ENCODE measurements around the gene KRT75. TPM values are rescaled to one million over a fixed set of nuclear protein-coding genes. Genes with fewer than 3 reads are reported as not detected.

The KRT75 gene
- polyA plus RNA-seq, 2 donors: 0.08 to 0.19 TPM

DNA sequence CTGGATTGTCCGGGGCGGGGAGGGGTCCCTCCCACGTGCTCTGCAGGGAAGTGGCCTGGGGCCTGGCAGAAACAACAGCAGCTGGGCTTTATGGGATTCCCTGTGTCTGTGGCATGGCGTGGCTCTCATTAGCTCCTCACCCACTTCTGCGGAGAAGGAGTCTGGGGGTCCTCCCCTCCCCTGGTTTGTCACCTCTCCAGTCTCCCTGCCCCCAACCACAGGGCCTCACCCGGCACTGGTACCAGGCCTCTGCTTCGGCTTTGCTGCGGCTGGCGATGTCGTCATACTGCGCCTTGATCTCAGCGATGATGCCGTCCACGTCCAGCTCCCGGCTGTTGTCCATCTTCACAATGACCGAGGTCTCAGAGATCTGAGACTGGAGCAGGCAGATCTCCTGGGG, 34.4 kb downstream of the KRT75 start:
- Histone ChIP-seq H3K9me3 (ENCODE audit: control insufficient read depth in 2 of 2, insufficient read depth in 1 of 2, low read depth in 1 of 2, low read length in 1 of 2) (no peaks in the 10 kb centered on the region), H3K36me3 (ENCODE audit: control insufficient read depth in 2 of 2, insufficient read depth in 2 of 2, low read length in 1 of 2) (no peaks in the 10 kb centered on the region), H3K27ac (ENCODE audit: low read depth in 2 of 2, low read length in 1 of 2) (no peak overlapping the region), H3K4me3 (ENCODE audit: low read depth in 1 of 2, low read length in 2 of 2) (no peak overlapping the region), H3K4me1 (ENCODE audit: control insufficient read depth in 2 of 2, insufficient read depth in 2 of 2, low read length in 1 of 2) (no peaks in the 10 kb centered on the region), H3K27me3 (ENCODE audit: control insufficient read depth in 1 of 2, insufficient read depth in 2 of 2, low read length in 2 of 2) (no peaks in the 10 kb centered on the region)
- 95% methylated on average over 16 of the region's 16 CpGs for WGBS, 2 donors

DNA sequence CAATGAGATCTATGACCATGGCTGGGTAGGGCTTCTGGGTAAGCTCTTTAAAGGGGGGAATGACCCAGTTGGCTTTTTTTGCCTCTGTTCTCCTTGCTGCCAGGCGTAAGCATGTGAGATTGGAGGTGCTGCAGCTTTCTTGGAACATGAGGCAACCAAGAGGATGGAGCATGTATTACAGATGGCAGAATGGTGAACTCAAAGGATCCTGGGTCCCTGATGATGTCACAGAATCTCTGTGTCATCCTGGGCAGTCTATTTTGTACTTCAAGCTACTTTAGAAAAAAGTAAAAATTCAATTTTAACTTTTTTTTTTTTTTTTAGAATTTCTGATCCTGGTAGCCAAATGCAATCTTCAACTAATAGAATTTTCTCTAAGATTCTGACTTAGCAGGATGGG, 36.0 kb downstream of the KRT75 start:
- WGBS, 2 donors: 76 to 86% methylated on average over 1 of the region's 1 CpG
- no peak overlapping the region for H3K4me3 ChIP-seq (ENCODE audit: low read depth in 1 of 2, low read length in 2 of 2)
- no peaks in the 10 kb centered on the region for H3K27me3 ChIP-seq (ENCODE audit: control insufficient read depth in 1 of 2, insufficient read depth in 2 of 2, low read length in 2 of 2)
- no peak overlapping the region for H3K27ac ChIP-seq (ENCODE audit: low read depth in 2 of 2, low read length in 1 of 2)
- no peaks in the 10 kb centered on the region for H3K4me1 ChIP-seq (ENCODE audit: control insufficient read depth in 2 of 2, insufficient read depth in 2 of 2, low read length in 1 of 2)
- no peaks in the 10 kb centered on the region for H3K9me3 ChIP-seq (ENCODE audit: control insufficient read depth in 2 of 2, insufficient read depth in 1 of 2, low read depth in 1 of 2, low read length in 1 of 2)
- H3K36me3 ChIP-seq (ENCODE audit: control insufficient read depth in 2 of 2, insufficient read depth in 2 of 2, low read length in 1 of 2): no peaks in the 10 kb centered on the region

DNA sequence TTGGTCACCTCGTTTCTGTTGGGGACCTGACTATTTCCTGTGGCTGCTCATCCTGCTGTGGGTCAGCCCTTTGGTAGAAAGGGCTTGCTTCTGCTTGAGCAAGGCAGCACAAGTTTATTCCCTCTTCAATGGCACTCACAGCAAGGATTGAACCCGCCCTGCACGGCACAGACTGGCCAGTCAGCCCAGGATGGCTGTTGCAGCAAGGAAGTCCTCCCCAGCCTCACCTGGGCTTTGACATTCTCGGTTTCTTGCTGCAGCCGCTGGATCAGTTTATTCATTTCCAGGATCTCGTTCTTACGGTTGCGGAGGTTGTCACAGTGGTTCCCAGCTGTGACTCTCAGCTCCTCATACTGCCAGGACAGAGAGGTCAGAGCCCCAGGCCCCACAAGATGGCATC, 37.5 kb downstream of the KRT75 start:
- 85 to 88% methylated on average over 8 of the region's 8 CpGs for WGBS, 2 donors
- Histone ChIP-seq H3K9me3 (ENCODE audit: control insufficient read depth in 2 of 2, insufficient read depth in 1 of 2, low read depth in 1 of 2, low read length in 1 of 2) (no peaks in the 10 kb centered on the region), H3K36me3 (ENCODE audit: control insufficient read depth in 2 of 2, insufficient read depth in 2 of 2, low read length in 1 of 2) (no peaks in the 10 kb centered on the region), H3K4me1 (ENCODE audit: control insufficient read depth in 2 of 2, insufficient read depth in 2 of 2, low read length in 1 of 2) (peaks cover 0 to 2% of the 10 kb centered on the region in 2 donors), H3K4me3 (ENCODE audit: low read depth in 1 of 2, low read length in 2 of 2) (no peak overlapping the region), H3K27ac (ENCODE audit: low read depth in 2 of 2, low read length in 1 of 2) (no peak overlapping the region), H3K27me3 (ENCODE audit: control insufficient read depth in 1 of 2, insufficient read depth in 2 of 2, low read length in 2 of 2) (no peaks in the 10 kb centered on the region)

DNA sequence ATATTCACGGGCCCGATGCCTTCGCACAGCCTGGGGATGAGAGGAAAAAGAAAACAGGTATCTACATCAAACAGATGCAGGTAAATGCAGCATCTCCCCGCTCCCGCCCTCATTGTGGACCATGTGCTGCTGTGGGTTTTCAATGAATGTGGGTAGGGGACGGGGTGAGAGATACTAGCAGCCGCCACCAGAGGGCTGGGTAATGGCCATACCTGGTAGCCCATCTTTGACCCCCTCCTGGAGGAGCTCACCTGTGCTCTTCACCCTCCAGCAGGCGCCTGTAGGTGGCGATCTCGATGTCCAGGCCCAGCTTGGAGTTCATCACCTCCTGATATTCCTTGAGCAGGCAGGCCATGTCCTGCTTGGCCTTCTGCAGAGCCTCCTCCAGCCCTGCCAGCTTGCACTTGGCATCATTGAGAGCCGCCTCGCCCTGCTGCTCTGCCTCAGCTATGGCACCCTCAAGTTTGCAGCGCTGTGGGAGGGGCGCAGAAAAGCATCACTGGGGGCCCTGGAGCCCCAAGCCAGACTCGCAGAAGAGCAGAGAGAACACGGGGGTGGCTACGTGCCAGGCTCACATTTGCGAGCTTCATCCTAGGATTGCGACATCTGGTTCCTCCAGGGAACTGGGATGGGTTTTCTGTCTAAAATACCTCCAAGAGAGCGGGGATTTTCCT, 38.3 kb downstream of the KRT75 start:
- no peak overlapping the region for H3K4me3 ChIP-seq (ENCODE audit: low read depth in 1 of 2, low read length in 2 of 2)
- 55 to 60% methylated on average over 20 of the region's 20 CpGs for WGBS, 2 donors
- no peaks in the 10 kb centered on the region for H3K9me3 ChIP-seq (ENCODE audit: control insufficient read depth in 2 of 2, insufficient read depth in 1 of 2, low read depth in 1 of 2, low read length in 1 of 2)
- H3K27ac ChIP-seq (ENCODE audit: low read depth in 2 of 2, low read length in 1 of 2): no peak overlapping the region
- H3K4me1 ChIP-seq (ENCODE audit: control insufficient read depth in 2 of 2, insufficient read depth in 2 of 2, low read length in 1 of 2): peaks cover 0 to 9% of the 10 kb centered on the region in 2 donors
- H3K36me3 ChIP-seq (ENCODE audit: control insufficient read depth in 2 of 2, insufficient read depth in 2 of 2, low read length in 1 of 2): no peaks in the 10 kb centered on the region
- no peaks in the 10 kb centered on the region for H3K27me3 ChIP-seq (ENCODE audit: control insufficient read depth in 1 of 2, insufficient read depth in 2 of 2, low read length in 2 of 2)

DNA sequence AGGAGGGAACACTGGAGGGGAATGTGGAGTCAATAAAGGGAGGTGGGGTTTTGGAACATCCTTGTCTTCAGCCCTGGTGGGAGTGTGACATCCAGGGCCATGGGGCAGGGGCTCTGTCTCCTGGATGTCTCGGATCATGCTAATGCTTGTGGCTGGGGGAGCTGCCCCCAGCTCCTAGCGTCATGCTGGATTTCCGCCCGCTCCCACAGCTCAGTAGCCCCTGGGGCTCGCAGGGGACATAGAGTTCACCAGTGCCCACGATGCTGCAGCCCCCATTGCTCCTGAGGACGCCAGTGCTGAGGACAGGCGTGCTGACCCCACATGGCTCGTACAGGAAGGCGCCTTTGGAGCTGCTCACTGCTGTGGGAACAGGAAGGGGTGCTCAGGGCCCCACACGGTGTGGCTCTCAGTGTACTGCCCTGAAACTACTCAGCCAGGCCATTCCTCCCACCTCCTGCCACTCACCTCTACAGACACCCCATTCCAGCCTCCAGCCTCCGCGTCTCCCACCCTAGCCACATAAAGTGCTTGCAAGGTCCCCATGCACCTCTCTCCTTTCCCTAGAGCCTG, 39.2 kb downstream of the KRT75 start:
- no peaks in the 10 kb centered on the region for H3K9me3 ChIP-seq (ENCODE audit: control insufficient read depth in 2 of 2, insufficient read depth in 1 of 2, low read depth in 1 of 2, low read length in 1 of 2)
- no peak overlapping the region for H3K4me3 ChIP-seq (ENCODE audit: low read depth in 1 of 2, low read length in 2 of 2)
- H3K27me3 ChIP-seq (ENCODE audit: control insufficient read depth in 1 of 2, insufficient read depth in 2 of 2, low read length in 2 of 2): no peaks in the 10 kb centered on the region
- H3K27ac ChIP-seq (ENCODE audit: low read depth in 2 of 2, low read length in 1 of 2): no peak overlapping the region
- 86 to 88% methylated on average over 13 of the region's 13 CpGs for WGBS, 2 donors
- peaks cover 0 to 11% of the 10 kb centered on the region in 2 donors for H3K4me1 ChIP-seq (ENCODE audit: control insufficient read depth in 2 of 2, insufficient read depth in 2 of 2, low read length in 1 of 2)
- H3K36me3 ChIP-seq (ENCODE audit: control insufficient read depth in 2 of 2, insufficient read depth in 2 of 2, low read length in 1 of 2): no peaks in the 10 kb centered on the region

DNA sequence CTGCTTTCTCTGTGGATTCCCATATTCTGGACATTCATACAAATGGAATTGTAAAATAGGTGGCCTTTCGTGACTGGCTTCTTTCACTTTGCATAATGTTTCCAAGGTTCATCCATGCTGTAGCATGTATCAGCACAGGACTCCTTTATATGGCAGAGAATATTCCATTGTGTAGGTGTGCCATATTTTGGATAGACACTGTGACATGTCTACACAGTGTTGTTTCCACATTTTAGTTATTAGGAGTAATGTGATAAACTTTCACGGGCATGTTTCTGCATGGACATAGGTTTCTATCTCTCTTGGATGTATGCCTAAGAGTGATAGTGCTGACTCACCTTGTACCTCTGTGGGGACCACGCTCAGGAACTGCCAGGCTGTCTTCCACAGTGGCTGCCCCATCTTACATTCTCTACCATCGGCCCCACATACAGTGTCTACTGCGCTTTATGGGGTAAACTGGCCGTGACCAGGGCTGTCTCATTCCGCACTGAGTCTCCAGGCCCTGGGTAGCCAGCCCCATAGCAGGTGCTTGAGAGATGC, 41.6 kb downstream of the KRT75 start:
- peaks cover 0 to 23% of the 10 kb centered on the region in 2 donors for H3K4me1 ChIP-seq (ENCODE audit: control insufficient read depth in 2 of 2, insufficient read depth in 2 of 2, low read length in 1 of 2)
- H3K4me3 ChIP-seq (ENCODE audit: low read depth in 1 of 2, low read length in 2 of 2): no peak overlapping the region
- H3K27me3 ChIP-seq (ENCODE audit: control insufficient read depth in 1 of 2, insufficient read depth in 2 of 2, low read length in 2 of 2): no peaks in the 10 kb centered on the region
- WGBS, 2 donors: 70 to 72% methylated on average over 7 of the region's 7 CpGs
- H3K36me3 ChIP-seq (ENCODE audit: control insufficient read depth in 2 of 2, insufficient read depth in 2 of 2, low read length in 1 of 2): no peaks in the 10 kb centered on the region
- no peaks in the 10 kb centered on the region for H3K9me3 ChIP-seq (ENCODE audit: control insufficient read depth in 2 of 2, insufficient read depth in 1 of 2, low read depth in 1 of 2, low read length in 1 of 2)
- no peak overlapping the region for H3K27ac ChIP-seq (ENCODE audit: low read depth in 2 of 2, low read length in 1 of 2)

DNA sequence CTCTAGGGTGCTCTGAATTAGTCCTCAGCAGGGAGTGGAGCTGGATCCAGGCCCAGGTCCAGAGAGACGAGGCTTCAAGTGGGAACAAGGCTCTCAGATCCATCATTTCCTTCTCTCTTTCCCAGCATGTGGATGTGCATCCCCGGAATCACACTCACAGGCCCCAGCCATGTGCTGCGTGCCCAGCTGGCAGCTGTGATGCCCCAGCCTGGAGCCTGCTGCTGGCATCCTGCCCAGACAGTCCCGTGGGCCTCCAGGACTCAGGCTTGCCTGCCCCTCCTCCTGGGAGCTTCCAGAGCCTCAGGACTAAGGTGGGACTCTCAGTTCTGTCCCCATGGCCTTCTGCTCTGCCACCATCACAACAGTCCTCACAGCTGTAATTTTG, 42.6 kb downstream of the KRT75 start:
- H3K4me1 ChIP-seq (ENCODE audit: control insufficient read depth in 2 of 2, insufficient read depth in 2 of 2, low read length in 1 of 2): peaks cover 0 to 23% of the 10 kb centered on the region in 2 donors
- H3K4me3 ChIP-seq (ENCODE audit: low read depth in 1 of 2, low read length in 2 of 2): no peak overlapping the region
- H3K36me3 ChIP-seq (ENCODE audit: control insufficient read depth in 2 of 2, insufficient read depth in 2 of 2, low read length in 1 of 2): no peaks in the 10 kb centered on the region
- H3K9me3 ChIP-seq (ENCODE audit: control insufficient read depth in 2 of 2, insufficient read depth in 1 of 2, low read depth in 1 of 2, low read length in 1 of 2): no peaks in the 10 kb centered on the region
- H3K27ac ChIP-seq (ENCODE audit: low read depth in 2 of 2, low read length in 1 of 2): no peak overlapping the region
- 20 to 21% methylated on average over 4 of the region's 4 CpGs for WGBS, 2 donors
- no peaks in the 10 kb centered on the region for H3K27me3 ChIP-seq (ENCODE audit: control insufficient read depth in 1 of 2, insufficient read depth in 2 of 2, low read length in 2 of 2)

DNA sequence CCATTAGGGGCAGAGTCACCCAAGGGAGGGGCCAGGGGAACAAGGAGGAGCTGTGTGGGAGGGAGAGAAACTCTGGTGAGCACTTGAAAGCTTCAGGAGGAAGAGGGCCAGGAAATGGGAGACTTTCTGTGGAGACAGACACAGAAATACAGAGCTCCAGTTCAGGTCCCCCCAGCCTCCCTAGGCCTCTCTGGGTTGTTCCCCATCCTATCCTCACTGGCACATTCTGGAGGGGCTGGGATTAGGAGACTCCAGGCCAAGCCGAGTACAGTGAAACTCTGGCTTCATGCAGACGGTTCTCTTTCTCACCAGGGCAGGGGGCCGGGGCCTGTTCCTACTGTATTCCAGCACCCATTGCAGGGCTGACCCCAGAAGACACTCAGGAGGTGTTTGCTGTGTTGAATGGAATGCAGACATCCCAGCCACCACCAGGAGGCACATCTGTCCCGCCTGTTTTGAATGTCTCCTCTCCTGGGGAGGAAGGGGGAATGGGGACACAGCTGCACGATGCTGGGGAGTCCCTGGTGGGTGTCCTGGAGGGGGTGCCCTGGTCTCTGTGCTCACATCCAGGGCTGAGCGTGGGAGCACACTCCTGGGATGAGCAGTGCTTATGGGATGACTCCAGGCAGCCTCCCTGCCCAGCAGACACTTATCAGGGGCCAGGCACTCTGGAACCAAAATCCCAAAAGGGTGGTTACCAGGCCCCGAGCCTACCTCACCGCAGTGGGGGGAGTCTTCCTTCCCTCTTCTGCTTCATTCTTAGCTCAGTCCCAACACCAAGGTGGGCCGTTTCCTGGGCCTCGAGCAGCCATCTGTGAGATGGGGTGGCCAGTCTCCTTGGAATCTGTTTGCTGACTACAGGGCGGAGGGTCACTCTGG, 43.2 kb downstream of the KRT75 start:
- Histone ChIP-seq H3K9me3 (ENCODE audit: control insufficient read depth in 2 of 2, insufficient read depth in 1 of 2, low read depth in 1 of 2, low read length in 1 of 2) (no peaks in the 10 kb centered on the region), H3K4me1 (ENCODE audit: control insufficient read depth in 2 of 2, insufficient read depth in 2 of 2, low read length in 1 of 2) (peaks cover 0 to 23% of the 10 kb centered on the region in 2 donors), H3K27me3 (ENCODE audit: control insufficient read depth in 1 of 2, insufficient read depth in 2 of 2, low read length in 2 of 2) (no peaks in the 10 kb centered on the region), H3K4me3 (ENCODE audit: low read depth in 1 of 2, low read length in 2 of 2) (no peak overlapping the region), H3K27ac (ENCODE audit: low read depth in 2 of 2, low read length in 1 of 2) (peak overlapping the region in 1 of 2 donors; percentile 20), H3K36me3 (ENCODE audit: control insufficient read depth in 2 of 2, insufficient read depth in 2 of 2, low read length in 1 of 2) (no peaks in the 10 kb centered on the region)
- WGBS, 2 donors: 63 to 70% methylated on average over 11 of the region's 11 CpGs

DNA sequence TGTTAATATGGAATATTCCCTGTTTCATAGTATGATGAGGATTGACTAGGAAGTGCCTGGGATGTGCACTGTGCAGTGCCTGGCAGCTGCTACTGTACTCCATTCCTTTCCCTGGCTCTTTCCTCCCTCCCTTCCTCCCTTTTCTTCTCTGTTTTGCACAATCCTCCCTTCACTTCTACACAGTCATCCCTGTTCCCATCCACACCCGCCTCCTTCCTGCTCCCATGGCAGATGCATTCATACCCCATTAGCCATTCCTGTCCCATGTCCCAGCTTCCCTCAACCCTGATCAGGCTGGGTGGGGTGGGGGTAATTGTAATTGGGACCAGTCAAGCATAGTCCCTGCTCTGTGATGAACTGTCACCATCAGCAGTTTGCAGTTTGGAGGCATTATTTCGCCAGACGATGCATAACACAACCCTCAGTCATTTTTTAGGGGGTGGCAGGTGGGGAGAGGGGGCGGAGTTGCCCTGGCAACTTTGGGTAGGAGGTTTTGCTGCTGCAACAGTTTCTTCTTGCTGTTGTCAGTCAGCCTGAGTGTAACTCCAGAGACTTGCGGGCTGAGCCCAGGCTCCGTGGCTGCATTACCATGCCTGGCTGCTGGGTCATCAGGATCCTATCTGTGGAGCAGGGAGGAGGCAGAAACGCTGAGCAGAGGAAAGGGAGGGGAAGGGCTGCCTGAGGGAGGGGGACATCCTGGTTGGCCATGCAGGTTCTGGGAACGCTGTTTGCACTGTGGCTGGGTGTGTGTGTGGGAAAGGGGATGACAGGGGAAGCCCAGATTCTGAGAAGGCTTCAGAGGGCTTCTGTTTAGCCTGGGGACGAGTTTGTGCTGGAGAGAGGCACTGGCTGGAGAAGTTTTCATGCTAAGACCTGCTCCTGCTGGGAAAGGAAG, 44.6 kb downstream of the KRT75 start:
- Histone ChIP-seq H3K27ac (ENCODE audit: low read depth in 2 of 2, low read length in 1 of 2) (peak overlapping the region in 1 of 2 donors; percentile 16), H3K36me3 (ENCODE audit: control insufficient read depth in 2 of 2, insufficient read depth in 2 of 2, low read length in 1 of 2) (no peaks in the 10 kb centered on the region), H3K4me1 (ENCODE audit: control insufficient read depth in 2 of 2, insufficient read depth in 2 of 2, low read length in 1 of 2) (peaks cover 0 to 23% of the 10 kb centered on the region in 2 donors), H3K4me3 (ENCODE audit: low read depth in 1 of 2, low read length in 2 of 2) (no peak overlapping the region), H3K9me3 (ENCODE audit: control insufficient read depth in 2 of 2, insufficient read depth in 1 of 2, low read depth in 1 of 2, low read length in 1 of 2) (no peaks in the 10 kb centered on the region), H3K27me3 (ENCODE audit: control insufficient read depth in 1 of 2, insufficient read depth in 2 of 2, low read length in 2 of 2) (no peaks in the 10 kb centered on the region)
- 33 to 39% methylated on average over 9 of the region's 9 CpGs for WGBS, 2 donors

All from esophagus (tissue), 2 donors.